G401.6 (cell line): ENCODE results near the gene MYH11.

Source experiments
- FAIRE-seq: peaks from 2 replicates; lab custom pipeline; 2012; peaks lifted over from hg19 to GRCh38; lab: Jason Lieb, UNC

MYH11 gene

GRCh38 chr16:15856901-15857698 is at the start of gene MYH11:
Gene MYH11 (minus strand): TSS chr16:15857028. CDS start chr16:15838252, 18,776 bp downstream.
- FAIRE-seq = no peak

DNA sequence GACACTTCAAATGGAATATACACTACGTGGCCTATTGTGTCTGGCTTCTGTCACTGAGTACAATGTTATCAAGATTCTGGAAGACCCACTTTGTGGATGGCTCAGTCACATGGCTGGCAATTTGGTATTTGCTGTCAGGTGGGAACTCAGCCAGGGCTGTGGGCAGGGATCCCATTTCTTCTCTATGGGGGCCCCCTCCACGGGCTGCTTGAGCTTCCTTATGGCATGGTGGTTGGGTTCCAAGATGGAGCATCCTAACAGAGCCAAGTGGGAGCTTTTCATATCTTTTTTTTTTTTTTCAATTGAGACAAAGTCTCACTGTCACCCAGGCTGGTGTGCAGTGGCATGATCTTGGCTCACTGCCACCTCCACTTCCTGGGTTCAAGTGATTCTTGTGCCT is 49.6 kb upstream of the MYH11 start:
- FAIRE-seq = no peak

GRCh38 chr16:15903960-15904359 is 47.1 kb upstream of the MYH11 start:
- no peak for FAIRE-seq

DNA sequence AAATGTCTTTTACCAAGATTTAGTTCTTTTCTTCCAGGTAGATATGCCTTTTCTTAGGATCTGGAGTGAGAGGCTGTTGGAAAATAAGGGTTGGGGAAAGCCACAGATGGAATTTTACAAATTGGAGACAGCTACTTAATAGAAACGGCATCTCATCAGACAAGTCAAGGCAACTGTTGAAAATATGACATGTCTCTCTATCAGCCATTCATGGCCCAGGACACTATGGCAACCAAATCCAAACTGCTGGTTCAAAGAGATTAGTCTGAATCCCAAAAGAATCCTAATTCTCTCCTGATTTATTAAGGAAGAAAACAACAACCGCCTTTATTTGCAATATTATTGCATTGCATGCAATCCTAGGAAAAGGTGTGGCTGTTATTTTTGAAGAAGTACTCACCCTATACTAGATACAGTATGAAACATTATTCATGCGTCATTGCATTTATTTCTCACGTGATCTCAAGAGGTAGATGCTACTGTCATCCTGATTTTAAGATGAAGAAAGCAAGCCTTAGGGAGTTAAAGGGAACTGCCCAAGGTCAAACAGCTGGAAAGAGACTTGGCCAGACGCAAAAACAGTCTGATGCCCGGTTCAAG is 44.2 kb upstream of the MYH11 start:
- FAIRE-seq = no peak

DNA sequence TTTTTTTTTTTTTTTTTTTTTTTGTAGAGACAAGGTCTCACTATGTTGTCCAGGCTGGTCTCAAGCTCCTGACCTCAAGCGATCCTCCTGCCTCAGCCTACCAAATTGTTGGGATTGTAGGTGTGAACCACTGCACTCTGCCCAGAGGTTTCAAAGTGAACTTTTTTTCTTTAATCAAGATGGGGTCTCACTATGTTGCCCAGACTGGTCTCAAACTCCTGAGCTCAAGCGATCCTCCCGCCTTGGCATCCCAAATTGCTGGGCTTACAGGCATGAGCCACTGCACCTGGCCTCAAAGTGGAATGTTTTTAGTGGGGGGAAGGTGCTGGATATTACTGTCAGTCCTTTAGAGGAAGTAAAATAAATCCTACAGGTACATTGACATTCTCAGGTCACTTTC is 43.5 kb upstream of the MYH11 start:
- no peak for FAIRE-seq

DNA sequence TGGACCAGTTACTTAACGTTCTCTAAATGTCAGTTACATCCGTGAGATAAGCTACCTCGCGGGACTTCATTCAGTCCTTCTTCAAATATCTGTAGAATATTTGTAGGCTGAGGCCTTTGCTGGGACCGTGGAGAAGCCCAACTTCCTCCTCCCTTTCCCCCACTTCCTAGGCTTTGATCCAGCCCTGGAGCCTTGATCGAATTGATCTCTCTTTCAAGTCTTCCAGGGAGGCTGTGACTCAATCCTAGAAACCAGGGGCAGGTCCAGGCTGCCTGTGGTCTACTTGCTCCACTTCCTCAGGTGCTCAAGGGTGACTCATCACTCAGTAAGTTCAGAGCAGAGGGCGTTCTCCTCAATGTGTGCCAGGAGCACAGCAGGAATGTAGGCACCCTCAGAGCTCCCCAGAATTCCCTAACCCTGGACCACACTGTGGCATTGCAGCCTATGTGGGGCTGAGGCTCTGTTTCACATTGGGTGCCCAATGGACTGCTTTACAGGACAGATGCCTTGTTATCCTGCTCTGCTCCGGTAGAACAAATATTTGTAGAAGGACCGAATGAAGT is 42.8 kb upstream of the MYH11 start:
- no peak for FAIRE-seq

DNA sequence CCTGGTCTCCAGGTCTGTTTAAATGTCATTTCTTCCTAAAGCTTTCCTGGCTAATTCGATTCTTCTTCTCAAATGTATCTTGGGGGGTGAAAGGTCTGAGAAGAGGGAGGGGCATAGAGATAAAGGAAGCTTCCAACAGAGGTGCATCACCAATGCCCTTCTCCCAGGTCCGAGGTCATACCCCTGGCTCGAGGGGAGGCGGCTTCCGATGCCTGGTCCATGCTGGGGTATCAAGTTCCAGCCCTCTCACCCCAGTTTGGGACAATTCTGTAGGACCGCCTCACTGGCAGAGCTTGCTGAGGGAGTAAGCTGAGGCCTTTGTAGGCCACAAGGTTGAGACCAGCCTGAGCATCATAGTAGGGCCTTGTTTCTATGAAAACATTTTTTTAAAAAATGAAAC is 41.8 kb upstream of the MYH11 start:
- no peak for FAIRE-seq

- no peak for FAIRE-seq
Measured at GRCh38 chr16:15897834-15898254, 41.0 kb upstream of the MYH11 start.

GRCh38 chr16:15897121-15897780 is 40.4 kb upstream of the MYH11 start:
- FAIRE-seq = no peak

GRCh38 chr16:15894571-15895374 is 37.9 kb upstream of the MYH11 start:
- no peak for FAIRE-seq

DNA sequence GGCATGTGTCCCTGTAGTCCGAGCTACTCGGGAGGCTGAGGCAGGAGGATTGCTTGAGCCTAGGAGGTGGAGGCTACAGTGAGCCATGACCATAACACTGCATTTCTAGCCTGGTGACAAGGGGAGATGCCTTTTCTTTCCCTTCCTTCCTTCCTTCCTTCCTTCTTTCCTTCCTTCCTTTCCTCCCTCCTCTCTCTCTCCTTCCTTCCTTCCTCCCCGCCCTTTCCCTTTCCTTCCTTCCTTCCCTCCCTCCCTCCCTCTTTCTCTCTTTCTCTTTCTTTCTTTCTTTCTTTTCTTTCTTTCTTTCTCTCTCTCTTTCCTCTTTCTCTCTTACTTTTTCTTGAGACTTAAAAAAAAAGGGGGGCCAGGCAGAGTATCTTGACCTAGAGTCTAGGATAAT is 34.7 kb upstream of the MYH11 start:
- FAIRE-seq = no peak

- peak; percentile 97 for FAIRE-seq
Measured at GRCh38 chr16:15888072-15888976, 31.5 kb upstream of the MYH11 start, which contains the start of gene CEP20. Gene CEP20 (minus strand): TSS chr16:15888603. CDS start chr16:15888585, 18 bp downstream.

GRCh38 chr16:15887283-15887682 is 30.5 kb upstream of the MYH11 start:
- no peak for FAIRE-seq

DNA sequence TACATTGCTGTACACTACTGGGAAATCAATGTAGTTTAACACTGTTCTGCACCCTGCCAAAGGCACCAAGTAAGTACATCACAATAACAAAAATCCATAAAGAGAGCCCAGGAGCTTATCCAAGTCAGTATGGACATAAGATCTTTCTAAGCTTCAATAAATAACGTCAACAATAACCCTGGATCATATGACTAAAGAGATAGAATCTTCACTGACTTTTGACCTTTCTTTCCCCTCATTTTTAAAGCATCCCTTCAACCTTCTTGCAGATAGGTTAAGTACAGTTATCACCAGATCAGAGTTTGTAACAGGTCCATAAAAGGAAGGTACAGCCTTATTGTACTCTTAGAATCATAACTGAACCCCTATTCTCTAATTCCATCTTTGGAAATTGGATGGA is 29.2 kb upstream of the MYH11 start:
- no peak for FAIRE-seq

- no peak for FAIRE-seq
Measured at GRCh38 chr16:15885560-15886001, 28.8 kb upstream of the MYH11 start.

DNA sequence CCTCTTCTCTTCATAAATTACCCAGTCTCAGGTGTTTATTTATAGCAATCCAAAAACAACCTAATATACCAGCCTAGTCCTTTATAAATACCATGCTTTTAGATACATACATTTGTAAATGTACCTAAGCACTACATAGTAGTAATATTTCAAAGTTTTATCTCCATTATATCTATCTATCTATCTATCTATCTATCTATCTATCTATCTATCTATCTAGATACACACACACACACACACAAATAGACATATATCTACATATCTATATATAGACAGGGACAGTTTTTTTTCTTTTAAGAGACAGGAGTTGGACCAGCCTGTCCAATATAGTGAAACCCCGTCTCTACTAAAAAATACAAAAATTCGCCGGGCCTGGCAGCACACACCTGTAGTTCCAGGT is 25.7 kb upstream of the MYH11 start:
- no peak for FAIRE-seq

GRCh38 chr16:15881794-15882379 is 25.1 kb upstream of the MYH11 start:
- FAIRE-seq = no peak

DNA sequence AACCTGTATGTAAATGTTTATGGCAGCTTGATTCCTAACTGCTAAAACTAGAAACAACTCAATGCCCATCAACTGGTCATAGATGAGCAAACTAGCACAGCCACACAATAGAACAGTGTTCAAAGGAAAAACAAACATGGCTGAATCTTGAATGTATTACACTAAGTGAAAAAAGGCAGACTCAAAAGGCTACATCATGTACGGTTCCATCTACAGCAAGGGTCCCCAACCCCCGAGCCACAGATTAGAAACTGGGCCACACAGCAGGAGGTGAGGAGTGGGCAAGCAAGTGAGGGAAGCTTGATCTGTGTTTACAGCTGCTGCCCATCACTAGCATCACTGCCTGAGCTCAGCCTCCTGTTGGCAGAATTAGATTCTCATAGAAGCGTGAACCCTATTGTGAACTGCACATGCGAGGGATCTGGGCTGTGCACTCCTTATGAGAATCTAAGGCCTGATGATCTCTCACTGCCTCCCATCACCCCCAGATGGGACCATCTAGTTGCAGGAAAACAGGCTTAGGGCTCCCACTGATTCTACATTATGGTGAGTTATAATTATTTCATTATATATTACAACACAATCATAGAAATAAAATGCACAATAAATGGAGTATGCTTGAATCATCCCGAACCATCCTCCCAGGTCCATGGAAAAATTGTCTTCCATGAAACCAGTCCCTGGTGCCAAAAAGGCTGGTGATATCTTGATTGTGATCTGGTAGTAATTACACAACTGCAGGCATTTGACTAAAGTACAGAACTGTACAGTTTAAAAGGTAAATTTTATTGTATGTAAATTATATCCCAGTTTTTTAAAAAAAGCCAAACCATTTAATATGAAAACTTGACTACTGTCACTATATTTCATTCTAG is 23.8 kb upstream of the MYH11 start:
- FAIRE-seq = no peak

- FAIRE-seq = no peak
Measured at GRCh38 chr16:15879255-15879811, 22.5 kb upstream of the MYH11 start.
